Measurements from ENCODE around the gene SLF1. TPM values are rescaled to one million over a fixed set of nuclear protein-coding genes. Genes with fewer than 3 reads are reported as not detected.

The SLF1 gene
- total and polyA plus RNA-seq, 7 donors, result 1.2 to 2.6 (median 1.8) TPM

GRCh38 chr5:94744906-94745305 lies 126.4 kb downstream of the SLF1 start:
- Histone ChIP-seq H3K9me3 (no peaks in the 10 kb centered on the region), H3K27ac (no peak overlapping the region), H3K4me1 (no peaks in the 10 kb centered on the region), H3K4me3 (no peak overlapping the region), H3K36me3 (ENCODE audit: insufficient read depth in 1 of 2, low read depth in 1 of 2) (no peaks in the 10 kb centered on the region), H3K27me3 (ENCODE audit: insufficient read depth in 3 of 3, low read length in 2 of 3) (no peaks in the 10 kb centered on the region)
- no peak for TF ChIP-seq CTCF (IDR thresholded peaks at IDR 0.05)
- WGBS, 3 donors, result 89 to 93% (median 89%) methylated on average over 2 of the region's 2 CpGs
- DNase-seq (no peak), ATAC-seq (no peak)
- intact Hi-C loops (cut with DNase I), result no loop called here

GRCh38 chr5:94745786-94746730 lies 127.6 kb downstream of the SLF1 start:
- 70 to 89% (median 80%) methylated on average over 5 of the region's 5 CpGs for WGBS, 3 donors
- Histone ChIP-seq H3K9me3 (no peaks in the 10 kb centered on the region), H3K27ac (no peak overlapping the region), H3K27me3 (ENCODE audit: insufficient read depth in 3 of 3, low read length in 2 of 3) (no peaks in the 10 kb centered on the region), H3K36me3 (ENCODE audit: insufficient read depth in 1 of 2, low read depth in 1 of 2) (no peaks in the 10 kb centered on the region), H3K4me1 (no peaks in the 10 kb centered on the region), H3K4me3 (no peak overlapping the region)
- DNase-seq (no peak), ATAC-seq (no peak)
- intact Hi-C loops (cut with DNase I), result no loop called here
- no peak for TF ChIP-seq CTCF (IDR thresholded peaks at IDR 0.05)

- no peak overlapping the region for H3K27ac ChIP-seq
- no peaks in the 10 kb centered on the region for H3K27me3 ChIP-seq (ENCODE audit: insufficient read depth in 3 of 3, low read length in 2 of 3)
- ATAC-seq, result no peak
- H3K9me3 ChIP-seq, result no peaks in the 10 kb centered on the region
- TF ChIP-seq CTCF (IDR thresholded peaks at IDR 0.05), result no peak
- WGBS, 3 donors, result 48 to 63% (median 54%) methylated on average over 1 of the region's 1 CpG
- no peaks in the 10 kb centered on the region for H3K4me1 ChIP-seq
- no peaks in the 10 kb centered on the region for H3K36me3 ChIP-seq (ENCODE audit: insufficient read depth in 1 of 2, low read depth in 1 of 2)
- H3K4me3 ChIP-seq, result no peak overlapping the region
- intact Hi-C loops (cut with DNase I), result no loop called here
- no peak for DNase-seq
These were observed 128.3 kb downstream of the SLF1 start for GRCh38 chr5:94746731-94747124.

Other genes starting within 250 kb of the SLF1 start
- gene KIAA0825, start 65 bp upstream of the SLF1 start, total RNA-seq, result 1 to 10 TPM in 3 of 4 donors, under 1 TPM in 1; 0.54 to 1.5 (median 1.2) TPM
- 1 to 10 TPM in 1 of 3 donors, under 1 TPM in 2; 0.41 to 1.1 (median 0.57) TPM for gene KIAA0825, start 65 bp upstream of the SLF1 start, polyA plus RNA-seq